Right lobe of liver (tissue), 6 donors: ENCODE measurements around the gene IKBKE. TPM values are rescaled to one million over a fixed set of nuclear protein-coding genes. Genes with fewer than 3 reads are reported as not detected.

ENCODE experiments used
- ATAC-seq, 4 donors: fragments of 200-7000 bp; cut with Tn5 transposase; one replicate each; pipeline ENCODE4 v1.9.1; 2020; ENCODE audit warnings: mild to moderate bottlenecking in 4 of 4, moderate library complexity in 4 of 4
- DNase-seq, 3 donors: peaks; one replicate each; pipeline ENCODE4 v3.0.0-alpha.2; 2020
- H3K27ac ChIP-seq, 3 donors: fragments of 200-600 bp; one replicate each; pipeline ENCODE4 v1.8.0; 2022
- H3K27me3 ChIP-seq, 2 donors: fragments of 200-600 bp; one replicate each; pipeline ENCODE4 v1.8.0; 2022
- H3K36me3 ChIP-seq, 4 donors: fragments of 200-600 bp; sonication (generic) in 1 of 4; one replicate each; pipeline versions ENCODE4 v1.5.1 to v1.8.0; 2017 to 2022; ENCODE audit warnings: control low read depth in 1 of 4
- H3K4me1 ChIP-seq, 4 donors: fragments of 200-600 bp; sonication (generic) in 1 of 4; one replicate each; pipeline versions ENCODE4 v1.5.1 to v1.8.0; 2017 to 2022; ENCODE audit warnings: control low read depth in 1 of 4
- H3K4me3 ChIP-seq, 3 donors: fragments of 200-600 bp; one replicate each; pipeline ENCODE4 v1.8.0; 2022
- H3K9me3 ChIP-seq, 4 donors: fragments of 200-600 bp; sonication (generic) in 1 of 4; one replicate each; pipeline versions ENCODE4 v1.5.1 to v1.8.0; 2017 to 2022; ENCODE audit warnings: control low read depth in 1 of 4
- POLR2A ChIP-seq: fragments of 450-650 bp; IDR thresholded peaks from one replicate; pipeline ENCODE4 v1.6.1; 2017; ENCODE audit warnings: antibody characterized with exemption, mild to moderate bottlenecking
- WGBS: methylation state at CpG from one replicate; pipeline ENCODE4 v1.1.6; 2018; ENCODE audit warnings: low coverage, low lambda C conversion rate; ENCODE audit not compliant: insufficient coverage; ENCODE audit errors: missing lambda C conversion rate; 5-methylcytosine and 5-hydroxymethylcytosine counted together
- intact Hi-C, 2 donors: fragments of 100-400 bp; cut with DNase I; formaldehyde crosslinking; loops; one replicate each; pipeline versions ENCODE4 v1.11.2 to v1.14.1; 2022
- total RNA-seq, 6 experiments: library from RNA; depleted of rRNA in 2 of 6; stranded (reverse); fragments of >200 nt in 2 of 6; fragmentation: NEBNext Ultra II Directional in 3 of 6; extraction: Animal tissue kit (Norgen Biotek cat#: 25700) in 3 of 6; gene quantifications; one replicate each; pipeline versions ENCODE4 v1.1.0 to v1.2.4, GENCODE V29; 2016 to 2023
- TF ChIP-seq, protein P1 (sequence below), 4 donors: fragments of 200-600 bp in 3 of 4; fragments of 450-650 bp in 1 of 4; IDR thresholded peaks; one replicate each; pipeline versions ENCODE4 v1.5.1 to v1.8.0; 2016 to 2022; ENCODE audit warnings: antibody characterized with exemption in 4 of 4, mild to moderate bottlenecking in 2 of 4
- donor health status: DM: no; HTN: yes; CAD: no.
- donor health status: DM: no; HTN: no; CAD: no.
- donor health status: DM: no; HTN: no; CAD: no.
- donor health status: DM: no; HTN: yes; CAD: no.
- donor health status: DM: no; HTN: yes; CAD: no.

Gene IKBKE
- total RNA-seq, 6 experiments from 2014 or later: 0.86 to 2.7 (median 1.9) TPM

DNA sequence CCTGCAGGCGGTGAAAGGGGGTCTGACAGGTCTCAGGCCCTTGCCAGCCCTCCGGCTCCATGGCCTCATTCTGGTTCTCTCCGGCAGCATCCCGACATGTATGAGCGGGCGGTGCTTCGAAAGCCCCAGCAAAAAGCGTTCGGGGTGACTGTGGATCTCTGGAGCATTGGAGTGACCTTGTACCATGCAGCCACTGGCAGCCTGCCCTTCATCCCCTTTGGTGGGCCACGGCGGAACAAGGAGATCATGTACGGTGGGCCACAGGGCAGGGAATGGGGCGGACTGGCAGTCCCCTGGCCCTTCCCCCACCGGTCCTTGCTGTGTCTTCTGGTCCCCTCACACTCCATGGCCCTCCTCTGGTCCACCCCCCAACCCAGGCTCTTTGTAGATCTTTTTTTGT, 6.3 kb downstream of the IKBKE start:
- Histone ChIP-seq H3K9me3 (no peaks in the 10 kb centered on the region), H3K36me3 (no peaks in the 10 kb centered on the region)

DNA sequence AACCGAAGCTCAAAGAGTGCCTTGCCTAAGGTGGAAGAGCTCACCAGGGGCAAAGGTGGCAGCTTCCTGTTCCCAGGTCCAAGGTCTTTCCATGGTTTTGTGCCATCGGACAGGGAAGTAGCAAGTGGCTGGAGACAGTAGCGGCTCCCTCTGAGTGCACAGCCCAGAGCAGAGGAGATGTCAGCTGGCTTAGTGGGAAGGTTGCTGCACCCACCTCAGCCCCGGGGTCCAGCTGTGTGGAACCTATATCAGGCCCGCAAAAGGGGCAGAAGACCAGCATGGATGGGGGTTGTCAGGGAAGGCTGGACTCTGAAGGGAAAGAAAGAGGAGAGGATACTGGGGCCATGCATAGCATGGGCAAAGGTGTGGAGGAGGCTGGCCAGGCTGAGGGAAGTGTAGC, 6.8 kb downstream of the IKBKE start:
- DNase-seq (peak in 1 of 3 donors; percentile 26), ATAC-seq (no peak)
- no peak overlapping the region for H3K27ac ChIP-seq
- H3K4me1 ChIP-seq: no peaks in the 10 kb centered on the region
- no peak overlapping the region for H3K4me3 ChIP-seq
- H3K9me3 ChIP-seq: no peaks in the 10 kb centered on the region
- intact Hi-C loops: loop anchor here in 1 of 2 donors (10.0 kb wide), 1 partner anchor 438 kb away; no protein-coding TSS in a partner anchor
- WGBS: 83% methylated on average over 4 of the region's 5 CpGs
- H3K36me3 ChIP-seq: no peaks in the 10 kb centered on the region
- H3K27me3 ChIP-seq: no peaks in the 10 kb centered on the region
- no peak for TF ChIP-seq POLR2A
- TF ChIP-seq, protein P1, sequence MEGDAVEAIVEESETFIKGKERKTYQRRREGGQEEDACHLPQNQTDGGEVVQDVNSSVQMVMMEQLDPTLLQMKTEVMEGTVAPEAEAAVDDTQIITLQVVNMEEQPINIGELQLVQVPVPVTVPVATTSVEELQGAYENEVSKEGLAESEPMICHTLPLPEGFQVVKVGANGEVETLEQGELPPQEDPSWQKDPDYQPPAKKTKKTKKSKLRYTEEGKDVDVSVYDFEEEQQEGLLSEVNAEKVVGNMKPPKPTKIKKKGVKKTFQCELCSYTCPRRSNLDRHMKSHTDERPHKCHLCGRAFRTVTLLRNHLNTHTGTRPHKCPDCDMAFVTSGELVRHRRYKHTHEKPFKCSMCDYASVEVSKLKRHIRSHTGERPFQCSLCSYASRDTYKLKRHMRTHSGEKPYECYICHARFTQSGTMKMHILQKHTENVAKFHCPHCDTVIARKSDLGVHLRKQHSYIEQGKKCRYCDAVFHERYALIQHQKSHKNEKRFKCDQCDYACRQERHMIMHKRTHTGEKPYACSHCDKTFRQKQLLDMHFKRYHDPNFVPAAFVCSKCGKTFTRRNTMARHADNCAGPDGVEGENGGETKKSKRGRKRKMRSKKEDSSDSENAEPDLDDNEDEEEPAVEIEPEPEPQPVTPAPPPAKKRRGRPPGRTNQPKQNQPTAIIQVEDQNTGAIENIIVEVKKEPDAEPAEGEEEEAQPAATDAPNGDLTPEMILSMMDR (IDR thresholded peaks at IDR 0.05): no peak

More for the DNA sequence above, 6.3 kb downstream of the IKBKE start:
- no peak for TF ChIP-seq POLR2A
- TF ChIP-seq, protein P1 (IDR thresholded peaks at IDR 0.05): no peak
- WGBS: 98% methylated on average over 5 of the region's 14 CpGs
- Histone ChIP-seq H3K4me3 (no peak overlapping the region), H3K4me1 (no peaks in the 10 kb centered on the region), H3K27ac (no peak overlapping the region), H3K27me3 (no peaks in the 10 kb centered on the region)
- ATAC-seq (no peak), DNase-seq (peak in 1 of 3 donors; percentile 44)
- intact Hi-C loops: loop anchor here in 1 of 2 donors (10.0 kb wide), 1 partner anchor 438 kb away; no protein-coding TSS in a partner anchor

DNA sequence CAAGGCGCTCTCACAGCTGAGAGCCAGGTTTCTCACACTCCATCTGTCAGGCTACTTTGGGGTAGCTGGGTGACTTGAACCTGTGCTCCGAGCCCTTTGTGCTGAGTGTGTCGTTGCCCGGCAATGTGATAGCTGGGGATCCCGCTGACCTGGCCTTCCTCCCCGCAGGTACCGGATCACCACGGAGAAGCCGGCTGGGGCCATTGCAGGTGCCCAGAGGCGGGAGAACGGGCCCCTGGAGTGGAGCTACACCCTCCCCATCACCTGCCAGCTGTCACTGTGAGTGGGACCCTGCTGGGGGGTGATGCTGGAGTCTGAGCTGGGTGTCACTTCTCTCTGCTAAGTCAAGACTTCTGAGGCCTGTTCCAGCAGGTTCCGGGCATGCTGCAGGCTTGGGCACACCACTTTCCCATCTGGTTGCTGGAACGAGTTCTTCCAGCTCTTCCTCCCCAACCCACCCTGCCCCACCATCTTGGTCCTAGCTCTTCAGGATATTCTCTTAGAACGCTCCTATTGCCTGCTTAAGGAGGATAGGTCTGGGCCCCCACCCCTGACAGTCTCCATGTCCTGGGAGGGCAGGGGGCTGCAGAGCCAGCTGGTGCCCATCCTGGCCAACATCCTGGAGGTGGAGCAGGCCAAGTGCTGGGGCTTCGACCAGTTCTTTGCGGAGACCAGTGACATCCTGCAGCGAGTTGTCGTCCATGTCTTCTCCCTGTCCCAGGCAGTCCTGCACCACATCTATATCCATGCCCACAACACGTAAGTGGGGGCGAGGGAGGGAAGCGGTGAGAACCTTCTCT, 7.5 kb downstream of the IKBKE start:
- intact Hi-C loops: loop anchor here in 1 of 2 donors (10.0 kb wide), 1 partner anchor 437 kb away; no protein-coding TSS in a partner anchor

DNA sequence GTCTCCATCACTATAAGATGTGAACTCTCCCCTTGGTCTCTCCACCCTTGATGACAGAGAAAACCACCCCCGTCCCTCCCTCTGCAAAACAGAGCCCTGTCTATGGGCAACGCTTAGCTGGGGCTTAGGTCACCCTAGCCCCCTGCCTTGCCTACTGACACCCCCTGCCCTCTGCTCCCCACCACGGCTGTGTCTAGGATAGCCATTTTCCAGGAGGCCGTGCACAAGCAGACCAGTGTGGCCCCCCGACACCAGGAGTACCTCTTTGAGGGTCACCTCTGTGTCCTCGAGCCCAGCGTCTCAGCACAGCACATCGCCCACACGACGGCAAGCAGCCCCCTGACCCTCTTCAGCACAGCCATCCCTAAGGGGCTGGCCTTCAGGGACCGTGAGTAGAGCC, 8.5 kb downstream of the IKBKE start:
- TF ChIP-seq POLR2A: no peak
- TF ChIP-seq, protein P1 (IDR thresholded peaks at IDR 0.05): no peak
- no peak for ATAC-seq
- DNase-seq: peak in 1 of 3 donors; percentile 31
- no peak overlapping the region for H3K27ac ChIP-seq
- H3K4me3 ChIP-seq: no peak overlapping the region
- H3K36me3 ChIP-seq: no peaks in the 10 kb centered on the region
- no peaks in the 10 kb centered on the region for H3K27me3 ChIP-seq
- H3K9me3 ChIP-seq: no peaks in the 10 kb centered on the region
- WGBS: 79% methylated on average over 6 of the region's 11 CpGs
- H3K4me1 ChIP-seq: no peaks in the 10 kb centered on the region
- intact Hi-C loops: loop anchor here in 1 of 2 donors (10.0 kb wide), 1 partner anchor 436 kb away; no protein-coding TSS in a partner anchor

More for the DNA sequence above, 7.5 kb downstream of the IKBKE start:
- WGBS: 90% methylated on average over 3 of the region's 21 CpGs
- Histone ChIP-seq H3K4me1 (no peaks in the 10 kb centered on the region), H3K27me3 (no peaks in the 10 kb centered on the region), H3K27ac (no peak overlapping the region), H3K4me3 (no peak overlapping the region), H3K36me3 (no peaks in the 10 kb centered on the region), H3K9me3 (no peaks in the 10 kb centered on the region)
- DNase-seq: peak in 1 of 3 donors; percentile 49
- ATAC-seq: no peak
- TF ChIP-seq POLR2A: no peak
- TF ChIP-seq, protein P1 (IDR thresholded peaks at IDR 0.05): no peak
